DMS53 treated with DMSO at 0.1 percent for 48 hours (cell line): Measurements from ENCODE around the gene WASL.
"Not testable (repeated sequence)": the region's sequence is repeated elsewhere in the genome, so short reads cannot be mapped to it uniquely, and the experiment has no call there.

Experiments
- DNase-seq: peaks from one replicate; lab custom pipeline; 2025; ENCODE audit not compliant: unreplicated experiment; lab: John Stamatoyannopoulos, UW

Gene WASL

GRCh38 chr7:123748734-123749536 lies at the start of gene WASL:
TSS of gene WASL (minus strand) at chr7:123749003. CDS start at chr7:123748734, 269 bp downstream.
- peak; percentile 92 for DNase-seq

- peak; percentile 90 for DNase-seq
These were observed 49.1 kb upstream of the WASL start for GRCh38 chr7:123797673-123798531.

GRCh38 chr7:123796568-123796967 lies 47.8 kb upstream of the WASL start:
- no peak for DNase-seq

- no peak for DNase-seq
These were observed 47.1 kb upstream of the WASL start for GRCh38 chr7:123795917-123796316.

GRCh38 chr7:123795116-123795515 lies 46.3 kb upstream of the WASL start:
- not testable (repeated sequence) for DNase-seq

GRCh38 chr7:123792547-123792946 lies 43.7 kb upstream of the WASL start:
- no peak for DNase-seq

GRCh38 chr7:123791001-123791400 lies 42.2 kb upstream of the WASL start:
- DNase-seq = no peak

GRCh38 chr7:123789817-123790216 lies 41.0 kb upstream of the WASL start:
- no peak for DNase-seq

- DNase-seq = no peak
These were observed 40.5 kb upstream of the WASL start for GRCh38 chr7:123789206-123789784.

- no peak for DNase-seq
These were observed 39.8 kb upstream of the WASL start for GRCh38 chr7:123788584-123788983.

- DNase-seq = no peak
These were observed 38.6 kb upstream of the WASL start for GRCh38 chr7:123787220-123788007.

- no peak for DNase-seq
These were observed 35.5 kb upstream of the WASL start for GRCh38 chr7:123784263-123784662.

- DNase-seq = no peak
These were observed 35.0 kb upstream of the WASL start for GRCh38 chr7:123783820-123784219.

GRCh38 chr7:123782071-123782798 lies 33.4 kb upstream of the WASL start:
- DNase-seq = peak; percentile 68

- DNase-seq = not testable (repeated sequence)
These were observed 31.7 kb upstream of the WASL start for GRCh38 chr7:123780472-123780871.

GRCh38 chr7:123774496-123774895 lies 25.7 kb upstream of the WASL start:
- no peak for DNase-seq

GRCh38 chr7:123773481-123773880 lies 24.7 kb upstream of the WASL start:
- no peak for DNase-seq

- DNase-seq = no peak
These were observed 23.8 kb upstream of the WASL start for GRCh38 chr7:123772652-123773051.

- no peak for DNase-seq
These were observed 23.0 kb upstream of the WASL start for GRCh38 chr7:123771846-123772245.

GRCh38 chr7:123771256-123771655 lies 22.5 kb upstream of the WASL start:
- DNase-seq = no peak
